Prostate gland (tissue), 2 donors: ENCODE results near the gene ACOT11.

Experiments
- CTCF ChIP-seq, 4 experiments: fragments of 200-600 bp in 2 of 4; fragments of 450-650 bp in 2 of 4; sonication (generic) in 2 of 4; IDR thresholded peaks; 1 replicate in 3 of 4; 2 replicates in 1 of 4; pipeline ENCODE4 v1.5.1; 2016 to 2019; ENCODE audit warnings: antibody characterized with exemption in 4 of 4, mild to moderate bottlenecking in 2 of 4, moderate library complexity in 2 of 4
- POLR2A ChIP-seq: fragments of 450-650 bp; IDR thresholded peaks from one replicate; pipeline ENCODE4 v1.6.1; 2016; ENCODE audit warnings: antibody characterized with exemption, mild to moderate bottlenecking

- TF ChIP-seq CTCF (IDR thresholded peaks at IDR 0.05), result no peak
- TF ChIP-seq POLR2A, result no peak
These were observed 1.3 kb downstream of the ACOT11 start for GRCh38 chr1:54549181-54549924.
